Nephron (organoid): Measurements from ENCODE around the gene RPL38.

ENCODE experiments used
- H3K27ac Mint-ChIP-seq, 3 experiments: 2 replicates each; pipeline ENCODE4 v1.8.0; 2020; ENCODE audit warnings: mixed read lengths in 3 of 3, mild to moderate bottlenecking in 2 of 3, moderate library complexity in 1 of 3
- H3K27me3 Mint-ChIP-seq: 2 replicates; pipeline ENCODE4 v1.8.0; 2021; ENCODE audit warnings: low read depth, mild to moderate bottlenecking, moderate library complexity, mixed read lengths
- H3K36me3 Mint-ChIP-seq: 2 replicates; pipeline ENCODE4 v1.8.0; 2020; ENCODE audit warnings: low read depth, mixed read lengths
- H3K4me1 Mint-ChIP-seq: 2 replicates; pipeline ENCODE4 v1.8.0; 2020; ENCODE audit warnings: mixed read lengths
- H3K4me3 Mint-ChIP-seq, 3 experiments: 2 replicates each; pipeline ENCODE4 v1.8.0; 2020; ENCODE audit warnings: mild to moderate bottlenecking in 3 of 3, mixed read lengths in 3 of 3, moderate library complexity in 2 of 3
- H3K9me3 Mint-ChIP-seq: 2 replicates; pipeline ENCODE4 v1.8.0; 2020; ENCODE audit warnings: mixed read lengths
- CTCF ChIP-seq, 3 experiments: fragments of 200-600 bp; sonication (generic); IDR thresholded peaks; one replicate each; pipeline ENCODE4 v1.5.0; 2021; ENCODE audit warnings: antibody characterized with exemption in 3 of 3; ENCODE audit not compliant: unreplicated experiment in 3 of 3

Gene RPL38

GRCh38 chr17:74245145-74245831 is 41.8 kb downstream of the RPL38 start:
- peak overlapping the region in 2 of 3 experiments; percentile 25 to 54 for H3K27ac Mint-ChIP-seq
- H3K36me3 Mint-ChIP-seq: peaks cover 14% of the 10 kb centered on the region
- peaks cover 7% of the 10 kb centered on the region for H3K27me3 Mint-ChIP-seq
- no peaks in the 10 kb centered on the region for H3K9me3 Mint-ChIP-seq
- H3K4me3 Mint-ChIP-seq: peak overlapping the region in 1 of 3 experiments; percentile 49
- no peak for TF ChIP-seq CTCF (IDR thresholded peaks at IDR 0.05; ENCODE audit: unreplicated experiment in 3 of 3)
- peaks cover 59% of the 10 kb centered on the region for H3K4me1 Mint-ChIP-seq

- peaks cover 4% of the 10 kb centered on the region for H3K27me3 Mint-ChIP-seq
- peaks cover 59% of the 10 kb centered on the region for H3K4me1 Mint-ChIP-seq
- TF ChIP-seq CTCF (IDR thresholded peaks at IDR 0.05; ENCODE audit: unreplicated experiment in 3 of 3): no peak
- H3K4me3 Mint-ChIP-seq: peak overlapping the region in 1 of 3 experiments; percentile 46
- peaks cover 11% of the 10 kb centered on the region for H3K36me3 Mint-ChIP-seq
- no peaks in the 10 kb centered on the region for H3K9me3 Mint-ChIP-seq
- H3K27ac Mint-ChIP-seq: peak overlapping the region in 1 of 3 experiments; percentile 25
These were observed 42.4 kb downstream of the RPL38 start for GRCh38 chr17:74245871-74246270.

- Mint-ChIP-seq H3K27me3 (peaks cover 7% of the 10 kb centered on the region), H3K4me1 (peaks cover 54% of the 10 kb centered on the region), H3K4me3 (no peak overlapping the region)
These were observed 46.3 kb downstream of the RPL38 start for GRCh38 chr17:74249590-74250270.

GRCh38 chr17:74250324-74250995 is 47.0 kb downstream of the RPL38 start:
- Mint-ChIP-seq H3K27ac (peak overlapping the region; percentile 41 to 58 (median 52)), H3K36me3 (peaks cover 18% of the 10 kb centered on the region), H3K27me3 (peaks cover 7% of the 10 kb centered on the region), H3K4me3 (peak overlapping the region in 1 of 3 experiments; percentile 4), H3K9me3 (no peaks in the 10 kb centered on the region), H3K4me1 (peaks cover 51% of the 10 kb centered on the region)
- TF ChIP-seq CTCF (IDR thresholded peaks at IDR 0.05; ENCODE audit: unreplicated experiment in 3 of 3): no peak

More at GRCh38 chr17:74249590-74250270, 46.3 kb downstream of the RPL38 start:
- Mint-ChIP-seq H3K27ac (peak overlapping the region; percentile 41 to 58 (median 52)), H3K36me3 (peaks cover 18% of the 10 kb centered on the region), H3K9me3 (no peaks in the 10 kb centered on the region)
- no peak for TF ChIP-seq CTCF (IDR thresholded peaks at IDR 0.05; ENCODE audit: unreplicated experiment in 3 of 3)

- Mint-ChIP-seq H3K4me3 (peak overlapping the region in 1 of 3 experiments; percentile 4), H3K27ac (peak overlapping the region in 2 of 3 experiments; percentile 30 to 58), H3K4me1 (peaks cover 45% of the 10 kb centered on the region), H3K27me3 (peaks cover 7% of the 10 kb centered on the region), H3K36me3 (peaks cover 15% of the 10 kb centered on the region), H3K9me3 (no peaks in the 10 kb centered on the region)
- TF ChIP-seq CTCF (IDR thresholded peaks at IDR 0.05; ENCODE audit: unreplicated experiment in 3 of 3): no peak
These were observed 47.6 kb downstream of the RPL38 start for GRCh38 chr17:74251051-74251450.
